ENCODE results near the gene MORN3. TPM values are rescaled to one million over a fixed set of nuclear protein-coding genes. Genes with fewer than 3 reads are reported as not detected.
A peak's percentile ranks its signal among the peaks of the same experiment; 100 is the strongest.

Gene MORN3
- total and polyA plus RNA-seq, 3 donors from 2014 or later, result 8.3 to 85.9 (median 46.1) TPM

DNA sequence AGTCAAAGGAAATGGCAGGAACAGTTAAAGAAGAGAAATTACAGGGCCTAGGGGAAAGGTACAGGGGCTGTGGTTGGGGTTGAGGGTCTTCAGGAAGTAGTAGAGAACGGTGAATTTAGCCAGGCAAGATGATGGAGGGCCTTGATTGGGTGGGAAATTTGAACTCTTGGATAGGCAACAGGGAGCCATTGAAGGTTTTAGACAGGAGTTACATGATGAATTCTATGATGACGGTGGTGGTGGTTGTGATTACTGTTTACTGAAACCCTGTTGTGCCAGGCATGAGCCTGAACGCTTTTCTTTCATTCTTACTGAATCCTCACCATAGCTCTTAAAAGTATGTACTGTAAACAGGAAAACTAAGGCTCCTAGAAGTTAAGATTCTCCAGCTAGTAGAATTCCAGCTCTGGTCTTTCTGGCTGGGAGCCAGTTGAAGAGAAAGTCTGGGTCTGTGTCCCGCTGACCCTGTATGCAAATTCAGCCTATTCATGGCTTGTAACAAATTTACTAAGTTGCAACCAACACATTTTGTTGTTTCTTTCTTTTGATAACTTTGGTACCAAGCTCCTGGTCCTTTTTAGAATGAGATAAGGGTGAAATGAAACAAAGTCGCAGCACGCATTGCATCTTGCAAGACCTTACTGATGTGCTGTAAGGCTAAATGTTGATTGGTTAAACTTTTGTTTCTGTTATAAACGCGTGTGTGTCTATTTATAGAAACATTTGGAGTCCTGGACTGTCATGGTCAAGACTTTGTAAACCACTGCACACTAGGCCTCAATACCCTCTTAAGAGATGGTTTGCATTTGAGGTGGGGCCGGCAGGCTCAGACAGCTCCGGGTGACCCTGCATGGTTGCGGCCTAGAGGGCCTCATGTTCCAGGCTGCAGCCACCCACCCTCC lies 37.1 kb downstream of the MORN3 start:
- peaks cover 66% of the 10 kb centered on the region for H3K4me1 ChIP-seq
- WGBS, 2 donors, result 40 to 49% methylated on average over 8 to 11 of the region's 11 CpGs
- peak overlapping the region; percentile 83 to 93 for H3K27ac ChIP-seq
- peak; percentile 83 for DNase-seq
- TF ChIP-seq POLR2A (IDR thresholded peaks at IDR 0.05) (no peak), CTCF (IDR thresholded peaks at IDR 0.05) (no peak)
- intact Hi-C loops (cut with DNase I; ENCODE audit: low total_unique reads), result no loop called here
- H3K36me3 ChIP-seq (ENCODE audit: low read depth, missing control alignments), result no peaks in the 10 kb centered on the region
- H3K4me3 ChIP-seq, result no peak overlapping the region
- H3K9me3 ChIP-seq, result no peaks in the 10 kb centered on the region
- H3K27me3 ChIP-seq, result no peaks in the 10 kb centered on the region

DNA sequence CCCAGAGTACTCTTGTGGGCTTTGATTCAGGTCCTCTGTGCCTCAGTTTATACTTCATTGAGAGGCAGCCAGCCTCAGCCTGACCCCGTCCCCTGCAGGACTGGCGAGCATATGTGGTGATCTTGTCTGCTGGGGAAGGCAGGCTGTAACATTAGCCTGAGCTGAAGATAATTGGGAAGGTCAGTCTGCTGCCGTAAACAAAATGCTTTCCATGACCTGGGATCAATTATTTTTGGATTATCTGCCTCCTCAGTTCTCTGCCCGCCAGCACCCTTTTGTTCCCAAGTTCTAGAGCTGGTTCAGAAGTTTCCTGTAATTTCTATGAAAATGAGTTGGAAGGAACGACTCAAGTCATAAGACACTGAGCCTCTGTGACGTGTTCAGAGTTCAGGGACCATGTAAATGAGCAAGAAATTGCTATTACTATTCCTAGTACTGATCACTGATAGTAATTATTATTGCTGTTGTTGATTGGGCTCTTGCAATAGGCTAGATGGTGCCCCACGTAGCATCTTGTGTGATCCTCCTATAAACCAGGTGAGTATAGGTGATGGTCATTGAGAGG lies 38.6 kb downstream of the MORN3 start:
- Histone ChIP-seq H3K4me1 (peaks cover 62% of the 10 kb centered on the region), H3K27me3 (no peaks in the 10 kb centered on the region), H3K36me3 (ENCODE audit: low read depth, missing control alignments) (no peaks in the 10 kb centered on the region), H3K4me3 (no peak overlapping the region), H3K9me3 (no peaks in the 10 kb centered on the region), H3K27ac (peak overlapping the region; percentile 70 to 93)
- TF ChIP-seq POLR2A (IDR thresholded peaks at IDR 0.05) (no peak), CTCF (IDR thresholded peaks at IDR 0.05) (no peak)
- peak; percentile 56 for DNase-seq
- intact Hi-C loops (cut with DNase I; ENCODE audit: low total_unique reads), result no loop called here
- 46 to 56% methylated on average over 7 of the region's 7 CpGs for WGBS, 2 donors

DNA sequence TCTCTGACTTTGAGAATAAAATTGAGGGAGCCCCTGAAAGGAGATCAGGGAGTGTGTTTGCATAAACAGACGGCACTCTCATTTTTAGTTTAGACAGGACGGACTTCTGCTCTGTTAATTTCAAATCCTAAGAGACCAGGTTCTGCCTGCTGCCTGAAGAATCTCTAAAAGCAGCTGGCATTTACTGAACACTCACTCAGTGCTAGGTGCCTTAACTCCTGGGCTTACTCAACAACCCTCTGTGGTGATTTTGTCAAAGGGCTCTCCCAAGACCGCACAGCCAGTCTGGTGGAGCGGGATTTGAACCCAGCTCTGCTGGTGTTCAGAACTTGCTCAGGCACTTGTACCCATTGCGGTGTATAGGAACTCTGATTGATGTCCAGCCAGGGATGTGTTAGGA lies 40.9 kb downstream of the MORN3 start:
- H3K27ac ChIP-seq, result peak overlapping the region; percentile 80 to 93
- intact Hi-C loops (cut with DNase I; ENCODE audit: low total_unique reads), result no loop called here

DNA sequence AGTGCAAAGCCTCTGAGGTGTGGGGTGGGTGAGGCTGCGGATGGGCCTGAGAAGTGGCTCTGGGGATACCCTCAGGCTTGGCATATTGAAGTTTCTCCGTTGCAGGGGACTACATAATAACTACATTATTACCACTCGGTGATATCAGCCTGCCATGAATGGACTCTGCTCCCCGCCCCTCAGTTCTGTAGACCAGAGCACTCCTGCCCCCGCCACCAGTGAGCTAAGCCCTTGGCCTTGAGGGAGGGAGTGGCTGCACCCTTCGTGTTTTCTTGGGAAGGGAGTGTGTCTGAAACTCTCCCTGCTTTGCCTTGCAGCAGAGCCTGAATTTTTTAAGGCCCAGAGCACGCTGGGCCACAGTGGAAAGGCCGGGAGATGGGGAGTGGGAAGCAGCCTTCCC lies 41.4 kb downstream of the MORN3 start:
- Histone ChIP-seq H3K36me3 (ENCODE audit: low read depth, missing control alignments) (no peaks in the 10 kb centered on the region), H3K4me3 (peak overlapping the region; percentile 66 to 69), H3K27ac (peak overlapping the region; percentile 80 to 93), H3K4me1 (peaks cover 60% of the 10 kb centered on the region), H3K27me3 (no peaks in the 10 kb centered on the region), H3K9me3 (no peaks in the 10 kb centered on the region)
- 11 to 24% methylated on average over 6 to 8 of the region's 8 CpGs for WGBS, 2 donors
- DNase-seq, result peak; percentile 90
- intact Hi-C loops (cut with DNase I; ENCODE audit: low total_unique reads), result no loop called here
- TF ChIP-seq CTCF (IDR thresholded peaks at IDR 0.05) (no peak), POLR2A (IDR thresholded peaks at IDR 0.05) (no peak)

More for the DNA sequence above, 40.9 kb downstream of the MORN3 start:
- Histone ChIP-seq H3K36me3 (ENCODE audit: low read depth, missing control alignments) (no peaks in the 10 kb centered on the region), H3K9me3 (no peaks in the 10 kb centered on the region), H3K4me3 (peak overlapping the region in 1 of 2 donors; percentile 66), H3K27me3 (no peaks in the 10 kb centered on the region), H3K4me1 (peaks cover 64% of the 10 kb centered on the region)
- no peak for DNase-seq
- WGBS, 2 donors, result 55 to 69% methylated on average over 5 of the region's 5 CpGs
- TF ChIP-seq POLR2A (IDR thresholded peaks at IDR 0.05) (no peak), CTCF (IDR thresholded peaks at IDR 0.05) (no peak)

Measured in testis (tissue), 3 donors.